Uterus (tissue), 4 donors: ENCODE data around the gene FAM210B. TPM values are rescaled to one million over a fixed set of nuclear protein-coding genes. Genes with fewer than 3 reads are reported as not detected.

Source experiments
- DNase-seq, 2 donors: peaks; one replicate each; pipeline ENCODE4 v3.0.0-alpha.2; 2019 to 2020
- H3K27ac ChIP-seq, 2 donors: fragments of 200-600 bp; sonication (generic); 1 replicate in 1 of 2; 2 replicates in 1 of 2; pipeline ENCODE4 v1.5.1; 2016 to 2018
- H3K27me3 ChIP-seq, 2 donors: fragments of 200-600 bp; sonication (generic); one replicate each; pipeline ENCODE4 v1.5.1; 2018 to 2019; ENCODE audit warnings: control low read depth in 1 of 2
- H3K36me3 ChIP-seq, 2 donors: fragments of 200-600 bp; sonication (generic); one replicate each; pipeline ENCODE4 v1.5.1; 2019; ENCODE audit warnings: control low read depth in 1 of 2
- H3K4me1 ChIP-seq, 2 donors: fragments of 200-600 bp; sonication (generic); one replicate each; pipeline ENCODE4 v1.5.1; 2018 to 2019; ENCODE audit warnings: control low read depth in 1 of 2
- H3K4me3 ChIP-seq, 2 donors: fragments of 200-600 bp; sonication (generic); 1 replicate in 1 of 2; 2 replicates in 1 of 2; pipeline ENCODE4 v1.5.1; 2018 to 2019; ENCODE audit warnings: mild to moderate bottlenecking in 1 of 2
- H3K9me3 ChIP-seq, 2 donors: fragments of 200-600 bp; sonication (generic); one replicate each; pipeline ENCODE4 v1.5.1; 2019; ENCODE audit warnings: control low read depth in 1 of 2
- CTCF ChIP-seq, 4 experiments: fragments of 200-600 bp in 2 of 4; fragments of 450-650 bp in 2 of 4; sonication (generic) in 2 of 4; IDR thresholded peaks; one replicate each; pipeline ENCODE4 v1.5.1; 2016 to 2019; ENCODE audit warnings: antibody characterized with exemption in 4 of 4, mild to moderate bottlenecking in 2 of 4, moderate library complexity in 1 of 4
- POLR2A ChIP-seq, 2 donors: fragments of 450-650 bp; IDR thresholded peaks; one replicate each; pipeline ENCODE4 v1.6.1; 2016; ENCODE audit warnings: antibody characterized with exemption in 2 of 2, mild to moderate bottlenecking in 1 of 2, moderate library complexity in 1 of 2
- intact Hi-C: fragments of 100-400 bp; cut with DNase I; formaldehyde crosslinking; loops from one replicate; pipeline ENCODE4 v1.15.1; 2023; ENCODE audit warnings: low total_unique reads
- total RNA-seq, 4 donors: library from RNA; depleted of rRNA in 3 of 4; stranded (reverse); fragments of >200 nt in 3 of 4; gene quantifications; one replicate each; pipeline versions ENCODE4 v1.1.0 to v1.2.4, GENCODE V29; 2014 to 2023
- donor health status: DM: yes; HTN: yes; CAD: no.

The FAM210B gene
- total RNA-seq, 4 donors from 2014 or later, result 28.2 to 46.5 (median 37.4) TPM

GRCh38 chr20:56352345-56353055 lies 6.3 kb upstream of the FAM210B start:
- TF ChIP-seq CTCF (IDR thresholded peaks at IDR 0.05) (no peak), POLR2A (IDR thresholded peaks at IDR 0.05) (no peak)
- no peak overlapping the region for H3K4me3 ChIP-seq
- no peaks in the 10 kb centered on the region for H3K27me3 ChIP-seq
- intact Hi-C loops, result no loop called here
- no peak overlapping the region for H3K27ac ChIP-seq
- no peaks in the 10 kb centered on the region for H3K36me3 ChIP-seq
- no peaks in the 10 kb centered on the region for H3K4me1 ChIP-seq
- H3K9me3 ChIP-seq, result no peaks in the 10 kb centered on the region
- no peak for DNase-seq

- intact Hi-C loops, result no loop called here
- no peak overlapping the region for H3K4me3 ChIP-seq
- no peaks in the 10 kb centered on the region for H3K36me3 ChIP-seq
- TF ChIP-seq CTCF (IDR thresholded peaks at IDR 0.05), result no peak
- TF ChIP-seq POLR2A (IDR thresholded peaks at IDR 0.05), result no peak
- H3K27me3 ChIP-seq, result no peaks in the 10 kb centered on the region
- H3K9me3 ChIP-seq, result no peaks in the 10 kb centered on the region
- no peak overlapping the region for H3K27ac ChIP-seq
- H3K4me1 ChIP-seq, result no peaks in the 10 kb centered on the region
- no peak for DNase-seq
Measured at GRCh38 chr20:56353356-56353755, 5.4 kb upstream of the FAM210B start.

- Histone ChIP-seq H3K4me3 (peak overlapping the region in 1 of 2 donors; percentile 88), H3K4me1 (peaks cover 0 to 10% of the 10 kb centered on the region in 2 donors), H3K27ac (peak overlapping the region; percentile 28 to 57), H3K36me3 (no peaks in the 10 kb centered on the region), H3K9me3 (no peaks in the 10 kb centered on the region), H3K27me3 (no peaks in the 10 kb centered on the region)
- intact Hi-C loops, result no loop called here
- no peak for DNase-seq
- TF ChIP-seq CTCF (IDR thresholded peaks at IDR 0.05), result no peak
- no peak for TF ChIP-seq POLR2A (IDR thresholded peaks at IDR 0.05)
Measured at GRCh38 chr20:56358070-56358469, 704 bp upstream of the FAM210B start.

GRCh38 chr20:56359212-56360132 lies 698 bp downstream of the FAM210B start:
- Histone ChIP-seq H3K4me3 (peak overlapping the region; percentile 76 to 88), H3K4me1 (peaks cover 0 to 10% of the 10 kb centered on the region in 2 donors), H3K36me3 (no peaks in the 10 kb centered on the region), H3K27ac (peak overlapping the region; percentile 75 to 82), H3K9me3 (no peaks in the 10 kb centered on the region), H3K27me3 (no peaks in the 10 kb centered on the region)
- peak; percentile 38 to 40 for DNase-seq
- intact Hi-C loops, result no loop called here
- TF ChIP-seq CTCF (IDR thresholded peaks at IDR 0.05) (no peak), POLR2A (IDR thresholded peaks at IDR 0.05) (no peak)
